Astrocyte (in vitro differentiated cells and primary cell): Measurements from ENCODE around the gene UBAC2. TPM values are rescaled to one million over a fixed set of nuclear protein-coding genes. Genes with fewer than 3 reads are reported as not detected.
A peak's percentile ranks its signal among the peaks of the same experiment; 100 is the strongest.

Experiments
- DNase-seq: peaks from one replicate; pipeline ENCODE4 v3.0.0-alpha.2; 2010; ENCODE audit warnings: low read depth
- FAIRE-seq: peaks from 2 replicates; lab custom pipeline; 2011; peaks lifted over from hg19 to GRCh38; lab: Jason Lieb, UNC
- H2AFZ ChIP-seq: 2 replicates; pipeline ENCODE4 v1.6.0; 2012; ENCODE audit warnings: low read depth, low read length, inconsistent platforms
- H3K27ac ChIP-seq: 2 replicates; pipeline ENCODE4 v1.5.1; 2011; ENCODE audit warnings: low read depth, low read length, inconsistent platforms
- H3K27me3 ChIP-seq: 2 replicates; pipeline ENCODE4 v1.6.0; 2011; ENCODE audit warnings: low read length, inconsistent platforms; ENCODE audit not compliant: insufficient read depth
- H3K36me3 ChIP-seq: 2 replicates; pipeline ENCODE4 v1.5.1; 2011; ENCODE audit warnings: low read length, inconsistent platforms; ENCODE audit not compliant: insufficient read depth
- H3K4me1 ChIP-seq: 2 replicates; pipeline ENCODE4 v1.5.1; 2011; ENCODE audit warnings: low read length, inconsistent platforms; ENCODE audit not compliant: insufficient read depth
- H3K4me2 ChIP-seq: 2 replicates; pipeline ENCODE4 v1.6.0; 2012; ENCODE audit warnings: low read length, inconsistent platforms
- H3K4me3 ChIP-seq: 2 replicates; pipeline ENCODE4 v1.5.1; 2011; ENCODE audit warnings: low read depth, mild to moderate bottlenecking, low read length, inconsistent platforms; ENCODE audit not compliant: insufficient read depth
- H3K79me2 ChIP-seq: 2 replicates; pipeline ENCODE4 v1.6.0; 2012; ENCODE audit warnings: mild to moderate bottlenecking, low read length, inconsistent platforms; ENCODE audit not compliant: insufficient read depth
- H3K9ac ChIP-seq: 2 replicates; pipeline ENCODE4 v1.6.0; 2012; ENCODE audit warnings: mild to moderate bottlenecking, low read length, inconsistent platforms
- H3K9me3 ChIP-seq: 2 replicates; pipeline ENCODE4 v1.5.1; 2012; ENCODE audit warnings: low read depth, mild to moderate bottlenecking, low read length, inconsistent platforms; ENCODE audit not compliant: insufficient read depth
- H4K20me1 ChIP-seq: 2 replicates; pipeline ENCODE4 v1.6.0; 2012; ENCODE audit warnings: low read length, inconsistent platforms; ENCODE audit not compliant: insufficient read depth
- H3K27ac Mint-ChIP-seq: one replicate; pipeline ENCODE4 v1.8.0; 2021; ENCODE audit warnings: mild to moderate bottlenecking, mixed read lengths; ENCODE audit not compliant: unreplicated experiment
- H3K27me3 Mint-ChIP-seq: one replicate; pipeline ENCODE4 v1.8.0; 2021; ENCODE audit warnings: low read depth, mixed read lengths; ENCODE audit not compliant: unreplicated experiment
- H3K36me3 Mint-ChIP-seq: one replicate; pipeline ENCODE4 v1.8.0; 2021; ENCODE audit warnings: low read depth, mixed read lengths; ENCODE audit not compliant: unreplicated experiment
- H3K4me1 Mint-ChIP-seq: one replicate; pipeline ENCODE4 v1.8.0; 2021; ENCODE audit warnings: low read depth, mixed read lengths; ENCODE audit not compliant: unreplicated experiment
- H3K4me3 Mint-ChIP-seq: one replicate; pipeline ENCODE4 v1.8.0; 2021; ENCODE audit warnings: mild to moderate bottlenecking, moderate library complexity, mixed read lengths; ENCODE audit not compliant: unreplicated experiment
- H3K9me3 Mint-ChIP-seq: one replicate; pipeline ENCODE4 v1.8.0; 2021; ENCODE audit warnings: mild to moderate bottlenecking, mixed read lengths; ENCODE audit not compliant: unreplicated experiment
- CTCF ChIP-seq: IDR thresholded peaks from 2 replicates; pipeline ENCODE4 v1.5.1; 2011; ENCODE audit warnings: low read depth, mild to moderate bottlenecking, inconsistent platforms, low read length, moderate library complexity; ENCODE audit not compliant: insufficient read depth
- EZH2 ChIP-seq: IDR thresholded peaks from 2 replicates; pipeline ENCODE4 v1.6.1; 2012; ENCODE audit warnings: mild to moderate bottlenecking, low read length, inconsistent platforms; ENCODE audit not compliant: insufficient read depth
- total RNA-seq: library from RNA; stranded (reverse); gene quantifications from 2 replicates; pipeline ENCODE4 v1.2.1, GENCODE V29; 2021

Gene UBAC2
- total RNA-seq, 1 donor from 2014 or later = 61.0 TPM

GRCh38 chr13:99257291-99257690 lies 56.6 kb downstream of the UBAC2 start:
- Histone ChIP-seq H3K27ac (no peak overlapping the region), H4K20me1 (no peaks in the 10 kb centered on the region), H3K27me3 (no peaks in the 10 kb centered on the region), H3K9ac (no peak overlapping the region), H3K4me3 (no peak overlapping the region), H3K4me1 (no peaks in the 10 kb centered on the region), H3K9me3 (no peaks in the 10 kb centered on the region), H3K79me2 (no peaks in the 10 kb centered on the region), H2AFZ (no peak overlapping the region), H3K36me3 (no peaks in the 10 kb centered on the region), H3K4me2 (no peak overlapping the region)
- Mint-ChIP-seq H3K9me3 (no peaks in the 10 kb centered on the region), H3K4me1 (peaks cover 28% of the 10 kb centered on the region), H3K4me3 (no peak overlapping the region), H3K36me3 (peaks cover 14% of the 10 kb centered on the region), H3K27me3 (no peaks in the 10 kb centered on the region), H3K27ac (no peak overlapping the region)
- FAIRE-seq (no peak), DNase-seq (no peak)
- TF ChIP-seq EZH2 = no peak
- TF ChIP-seq CTCF = no peak

GRCh38 chr13:99258210-99258860 lies 57.7 kb downstream of the UBAC2 start, which contains the start of gene GPR18:
Gene GPR18 (minus strand): TSS chr13:99258379. CDS start chr13:99255872, 2,507 bp downstream.
- Mint-ChIP-seq H3K27me3 (no peaks in the 10 kb centered on the region), H3K4me3 (peak within 1 kb of the TSS; percentile 55), H3K4me1 (peaks cover 28% of the 10 kb centered on the region), H3K27ac (peak within 1 kb of the TSS; percentile 69), H3K9me3 (no peaks in the 10 kb centered on the region), H3K36me3 (peaks cover 15% of the 10 kb centered on the region)
- H3K9me3 ChIP-seq = no peaks in the 10 kb centered on the region
- no peak within 1 kb of the TSS for H3K27ac ChIP-seq
- H4K20me1 ChIP-seq = no peaks in the 10 kb centered on the region
- H2AFZ ChIP-seq = no peak within 1 kb of the TSS
- H3K36me3 ChIP-seq = no peaks in the 10 kb centered on the region
- DNase-seq (no peak), FAIRE-seq (no peak)
- no peak within 1 kb of the TSS for H3K4me3 ChIP-seq
- H3K27me3 ChIP-seq = no peaks in the 10 kb centered on the region
- no peaks in the 10 kb centered on the region for H3K4me1 ChIP-seq
- H3K4me2 ChIP-seq = no peak within 1 kb of the TSS
- no peaks in the 10 kb centered on the region for H3K79me2 ChIP-seq
- no peak within 1 kb of the TSS for H3K9ac ChIP-seq
- no peak for TF ChIP-seq CTCF
- no peak for TF ChIP-seq EZH2

- no peak for DNase-seq
- no peaks in the 10 kb centered on the region for H4K20me1 ChIP-seq
- no peak overlapping the region for H3K4me3 ChIP-seq
- no peak for FAIRE-seq
- no peaks in the 10 kb centered on the region for H3K79me2 ChIP-seq
- no peaks in the 10 kb centered on the region for H3K9me3 Mint-ChIP-seq
- no peaks in the 10 kb centered on the region for H3K4me1 ChIP-seq
- H3K4me2 ChIP-seq = no peak overlapping the region
- TF ChIP-seq EZH2 (no peak), CTCF (no peak)
- H3K36me3 ChIP-seq = no peaks in the 10 kb centered on the region
- H2AFZ ChIP-seq = no peak overlapping the region
- H3K27ac Mint-ChIP-seq = no peak overlapping the region
- no peaks in the 10 kb centered on the region for H3K27me3 ChIP-seq
- peaks cover 15% of the 10 kb centered on the region for H3K36me3 Mint-ChIP-seq
- H3K4me3 Mint-ChIP-seq = no peak overlapping the region
- H3K9ac ChIP-seq = no peak overlapping the region
- H3K9me3 ChIP-seq = no peaks in the 10 kb centered on the region
- H3K27ac ChIP-seq = no peak overlapping the region
- peaks cover 28% of the 10 kb centered on the region for H3K4me1 Mint-ChIP-seq
- H3K27me3 Mint-ChIP-seq = no peaks in the 10 kb centered on the region
Observed at GRCh38 chr13:99258946-99259345, 58.3 kb downstream of the UBAC2 start.
